H9 (cell line): Measurements from ENCODE around the gene DNASE1L2. TPM values are rescaled to one million over a fixed set of nuclear protein-coding genes. Genes with fewer than 3 reads are reported as not detected.
A peak's percentile ranks its signal among the peaks of the same experiment; 100 is the strongest.

Experiments
- DNase-seq: peaks from one replicate; pipeline ENCODE4 v3.0.0-alpha.2; 2017
- H2AFZ ChIP-seq: one replicate; pipeline ENCODE4 v1.6.1; 2013; ENCODE audit warnings: mild to moderate bottlenecking, low read length, control low read depth, moderate library complexity
- H2AK5ac ChIP-seq: 2 replicates; pipeline ENCODE4 v1.6.1; 2013; ENCODE audit warnings: low read length, control low read depth, mixed read lengths; ENCODE audit not compliant: insufficient read length
- H2BK120ac ChIP-seq: one replicate; pipeline ENCODE4 v1.6.1; 2013; ENCODE audit warnings: low read depth, mild to moderate bottlenecking, low read length, control low read depth, inconsistent platforms; ENCODE audit not compliant: poor library complexity, severe bottlenecking
- H2BK12ac ChIP-seq: 2 replicates; pipeline ENCODE4 v1.6.1; 2013; ENCODE audit warnings: low read length, control low read depth, mixed read lengths, low read depth; ENCODE audit not compliant: insufficient read length
- H2BK15ac ChIP-seq: 2 replicates; pipeline ENCODE4 v1.6.1; 2013; ENCODE audit warnings: low read depth, low read length, control low read depth
- H2BK20ac ChIP-seq: one replicate; pipeline ENCODE4 v1.6.1; 2013; ENCODE audit warnings: low read depth, mild to moderate bottlenecking, low read length, control low read depth, inconsistent platforms; ENCODE audit not compliant: poor library complexity, severe bottlenecking
- H2BK5ac ChIP-seq: 2 replicates; pipeline ENCODE4 v1.6.1; 2013; ENCODE audit warnings: low read length, control low read depth, mixed read lengths; ENCODE audit not compliant: insufficient read length
- H3K14ac ChIP-seq: 2 replicates; pipeline ENCODE4 v1.6.1; 2013; ENCODE audit warnings: low read length, control low read depth; ENCODE audit not compliant: insufficient read depth
- H3K18ac ChIP-seq: 2 replicates; pipeline ENCODE4 v1.6.1; 2013; ENCODE audit warnings: low read depth, mild to moderate bottlenecking, mixed read lengths, low read length, control low read depth; ENCODE audit not compliant: insufficient read length
- H3K23ac ChIP-seq: 2 replicates; pipeline ENCODE4 v1.6.1; 2013; ENCODE audit warnings: low read length, control low read depth, mixed read lengths, low read depth; ENCODE audit not compliant: insufficient read length
- H3K23me2 ChIP-seq: 2 replicates; pipeline ENCODE4 v1.6.1; 2013; ENCODE audit warnings: low read depth, mild to moderate bottlenecking, mixed read lengths, low read length, control low read depth; ENCODE audit not compliant: insufficient read length, poor library complexity, severe bottlenecking
- H3K27ac ChIP-seq: 2 replicates; pipeline ENCODE4 v1.5.1; 2013; ENCODE audit warnings: low read length, control low read depth, mixed read lengths, low read depth; ENCODE audit not compliant: insufficient read length
- H3K27me3 ChIP-seq: 2 replicates; pipeline ENCODE4 v1.6.1; 2013; ENCODE audit warnings: low read length, control low read depth, inconsistent platforms; ENCODE audit not compliant: insufficient read depth
- H3K4ac ChIP-seq: 2 replicates; pipeline ENCODE4 v1.6.1; 2013; ENCODE audit warnings: low read depth, mild to moderate bottlenecking, control low read depth, inconsistent platforms, low read length, moderate library complexity
- H3K4me1 ChIP-seq: 2 replicates; pipeline ENCODE4 v1.6.1; 2013; ENCODE audit warnings: low read length, control low read depth, inconsistent platforms; ENCODE audit not compliant: insufficient read depth
- H3K4me2 ChIP-seq: 2 replicates; pipeline ENCODE4 v1.6.1; 2013; ENCODE audit warnings: low read length, control low read depth, mixed read lengths; ENCODE audit not compliant: insufficient read length, insufficient read depth
- H3K56ac ChIP-seq: 2 replicates; pipeline ENCODE4 v1.6.1; 2013; ENCODE audit warnings: low read depth, mild to moderate bottlenecking, mixed read lengths, low read length, control low read depth; ENCODE audit not compliant: insufficient read length
- H3K79me1 ChIP-seq: 2 replicates; pipeline ENCODE4 v1.6.1; 2013; ENCODE audit warnings: low read depth, mild to moderate bottlenecking, moderate library complexity, low read length, control low read depth, inconsistent platforms; ENCODE audit not compliant: insufficient read depth, poor library complexity, severe bottlenecking
- H3K79me2 ChIP-seq: 2 replicates; pipeline ENCODE4 v1.6.1; 2013; ENCODE audit warnings: low read length, control low read depth, inconsistent platforms; ENCODE audit not compliant: insufficient read depth
- H3K9ac ChIP-seq: 2 replicates; pipeline ENCODE4 v1.6.1; 2013; ENCODE audit warnings: low read length, control low read depth, mixed read lengths; ENCODE audit not compliant: insufficient read length; ENCODE audit errors: extremely low read depth
- H3K9me3 ChIP-seq: one replicate; pipeline ENCODE4 v1.6.1; 2013; ENCODE audit warnings: low read depth, low read length, inconsistent platforms; ENCODE audit not compliant: control insufficient read depth
- H3T11ph ChIP-seq: one replicate; pipeline ENCODE4 v1.6.1; 2013; ENCODE audit warnings: mild to moderate bottlenecking, low read length, control low read depth, inconsistent platforms
- H4K20me1 ChIP-seq: one replicate; pipeline ENCODE4 v1.6.1; 2013; ENCODE audit not compliant: control insufficient read depth, insufficient read length, insufficient read depth
- H4K5ac ChIP-seq: 2 replicates; pipeline ENCODE4 v1.6.1; 2013; ENCODE audit warnings: low read depth, mild to moderate bottlenecking, mixed read lengths, low read length, control low read depth; ENCODE audit not compliant: insufficient read length
- H4K8ac ChIP-seq: replicated peaks from 2 replicates; pipeline ENCODE4 v1.6.1; 2013; ENCODE audit warnings: low read length, control low read depth, mixed read lengths, low read depth; ENCODE audit not compliant: insufficient read length
- H4K91ac ChIP-seq: 2 replicates; pipeline ENCODE4 v1.6.1; 2013; ENCODE audit warnings: low read depth, mild to moderate bottlenecking, moderate library complexity, mixed read lengths, low read length, control low read depth; ENCODE audit not compliant: insufficient read length
- H3K27ac Mint-ChIP-seq, 3 experiments: 2 replicates in 2 of 3; 3 replicates in 1 of 3; pipeline ENCODE4 v1.8.0; 2020 to 2021; ENCODE audit warnings: mixed read lengths in 3 of 3, mild to moderate bottlenecking in 1 of 3, moderate library complexity in 1 of 3
- H3K27me3 Mint-ChIP-seq: 2 replicates; pipeline ENCODE4 v1.8.0; 2021; ENCODE audit warnings: low read depth, mild to moderate bottlenecking, moderate library complexity, mixed read lengths
- H3K36me3 Mint-ChIP-seq, 3 experiments: 2 replicates in 2 of 3; 3 replicates in 1 of 3; pipeline ENCODE4 v1.8.0; 2020 to 2021; ENCODE audit warnings: low read depth in 3 of 3, mixed read lengths in 3 of 3; ENCODE audit not compliant: insufficient read depth in 1 of 3
- H3K4me1 Mint-ChIP-seq, 2 experiments: 2 replicates each; pipeline ENCODE4 v1.8.0; 2020; ENCODE audit warnings: mixed read lengths in 2 of 2
- H3K4me3 Mint-ChIP-seq, 2 experiments: 2 replicates in 1 of 2; 3 replicates in 1 of 2; pipeline ENCODE4 v1.8.0; 2020 to 2021; ENCODE audit warnings: mild to moderate bottlenecking in 2 of 2, mixed read lengths in 2 of 2, moderate library complexity in 1 of 2
- H3K9me3 Mint-ChIP-seq, 2 experiments: 2 replicates in 1 of 2; 3 replicates in 1 of 2; pipeline ENCODE4 v1.8.0; 2020; ENCODE audit warnings: mild to moderate bottlenecking in 2 of 2, mixed read lengths in 2 of 2, moderate library complexity in 1 of 2
- WGBS: extraction: QIAGEN DNeasy Blood & Tissue Kit; methylation state at CpG from one replicate; pipeline ENCODE4 v1.1.7; 2013; ENCODE audit warnings: missing lambda C conversion rate, low lambda C conversion rate, mixed read lengths; ENCODE audit not compliant: insufficient read length; ENCODE audit errors: extremely low coverage; 5-methylcytosine and 5-hydroxymethylcytosine counted together
- total RNA-seq: library from RNA; stranded (reverse); gene quantifications from 2 replicates; pipeline ENCODE4 v1.2.1, GENCODE V29; 2021
- TF ChIP-seq, protein P1 (sequence below): fragments of 200-600 bp; sonication (generic); conservative IDR thresholded peaks from 3 replicates; pipeline ENCODE4 v1.8.0; 2021; ENCODE audit warnings: antibody characterized with exemption, mild to moderate bottlenecking

Gene DNASE1L2
- total RNA-seq, 1 experiment from 2014 or later: 2.5 TPM

DNA sequence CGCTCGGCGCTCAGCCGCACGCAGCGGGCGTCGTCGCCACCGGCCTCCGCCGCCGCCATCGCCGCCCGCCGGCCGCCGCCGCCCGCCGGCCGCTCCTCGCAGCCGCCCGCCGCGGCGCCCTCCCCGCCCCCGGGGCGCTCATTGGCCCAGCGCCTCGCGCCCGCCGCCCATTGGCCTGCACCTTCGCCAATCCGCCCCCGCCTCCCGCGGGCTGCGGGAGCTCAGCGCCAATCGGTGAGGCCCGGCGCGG lies 21.6 kb upstream of the DNASE1L2 start, which contains the start of gene PGP:
Gene PGP (minus strand): TSS at position 122 of the 250 bp plus-strand sequence. CDS start 63 bp downstream, at position 59.
- Histone ChIP-seq H3K4me2 (peak within 1 kb of the TSS; percentile 76), H3K79me2 (peaks cover 6% of the 10 kb centered on the region; the same call in 1 of the 2 replicates), H4K20me1 (no peaks in the 10 kb centered on the region), H4K8ac (no peak within 1 kb of the TSS), H2BK12ac (peak within 1 kb of the TSS; percentile 96), H3K56ac (peak within 1 kb of the TSS; percentile 71), H3K4me1 (no peaks in the 10 kb centered on the region), H3K18ac (peak within 1 kb of the TSS; percentile 99), H3T11ph (peak within 1 kb of the TSS; percentile 89), H3K23me2 (peaks cover 8% of the 10 kb centered on the region), H3K9me3 (no peaks in the 10 kb centered on the region), H3K23ac (no peak within 1 kb of the TSS), H3K27me3 (no peaks in the 10 kb centered on the region), H2AK5ac (no peak within 1 kb of the TSS), H3K9ac (peak within 1 kb of the TSS; percentile 99), H2BK20ac (no peak within 1 kb of the TSS), H3K4ac (no peak within 1 kb of the TSS; the same call in 1 of the 2 replicates), H3K79me1 (peaks cover 6% of the 10 kb centered on the region), H3K14ac (peak within 1 kb of the TSS; percentile 97), H2BK120ac (no peak within 1 kb of the TSS), H2BK5ac (peak within 1 kb of the TSS; percentile 94), H3K27ac (peak within 1 kb of the TSS; percentile 99), H2BK15ac (no peak within 1 kb of the TSS), H2AFZ (no peak within 1 kb of the TSS), H4K91ac (no peak within 1 kb of the TSS), H4K5ac (peak within 1 kb of the TSS; percentile 98)
- WGBS: no CpG with 5 or more reads among the region's 48 CpGs
- H3K4me1 Mint-ChIP-seq: peaks cover 13 to 18% of the 10 kb centered on the region in 2 experiments
- H3K4me3 Mint-ChIP-seq: peak within 1 kb of the TSS; percentile 78 to 92
- H3K27me3 Mint-ChIP-seq: no peaks in the 10 kb centered on the region
- no peaks in the 10 kb centered on the region for H3K9me3 Mint-ChIP-seq
- DNase-seq: no peak
- H3K36me3 Mint-ChIP-seq: peaks cover 9 to 24% (median 17%) of the 10 kb centered on the region in 3 experiments; a peak in 6 of 7 replicates
- TF ChIP-seq, protein P1, sequence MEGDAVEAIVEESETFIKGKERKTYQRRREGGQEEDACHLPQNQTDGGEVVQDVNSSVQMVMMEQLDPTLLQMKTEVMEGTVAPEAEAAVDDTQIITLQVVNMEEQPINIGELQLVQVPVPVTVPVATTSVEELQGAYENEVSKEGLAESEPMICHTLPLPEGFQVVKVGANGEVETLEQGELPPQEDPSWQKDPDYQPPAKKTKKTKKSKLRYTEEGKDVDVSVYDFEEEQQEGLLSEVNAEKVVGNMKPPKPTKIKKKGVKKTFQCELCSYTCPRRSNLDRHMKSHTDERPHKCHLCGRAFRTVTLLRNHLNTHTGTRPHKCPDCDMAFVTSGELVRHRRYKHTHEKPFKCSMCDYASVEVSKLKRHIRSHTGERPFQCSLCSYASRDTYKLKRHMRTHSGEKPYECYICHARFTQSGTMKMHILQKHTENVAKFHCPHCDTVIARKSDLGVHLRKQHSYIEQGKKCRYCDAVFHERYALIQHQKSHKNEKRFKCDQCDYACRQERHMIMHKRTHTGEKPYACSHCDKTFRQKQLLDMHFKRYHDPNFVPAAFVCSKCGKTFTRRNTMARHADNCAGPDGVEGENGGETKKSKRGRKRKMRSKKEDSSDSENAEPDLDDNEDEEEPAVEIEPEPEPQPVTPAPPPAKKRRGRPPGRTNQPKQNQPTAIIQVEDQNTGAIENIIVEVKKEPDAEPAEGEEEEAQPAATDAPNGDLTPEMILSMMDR: no peak
- peak within 1 kb of the TSS; percentile 97 to 98 (median 98) for H3K27ac Mint-ChIP-seq
